Endodermal cell (in vitro differentiated cells): Measurements from ENCODE around the gene S100A14. TPM values are rescaled to one million over a fixed set of nuclear protein-coding genes. Genes with fewer than 3 reads are reported as not detected.

Experiments used
- DNase-seq: peaks from one replicate; pipeline ENCODE4 v3.0.0-alpha.2; 2017
- H3K27ac ChIP-seq: 2 replicates; pipeline ENCODE4 v1.5.1; 2013; ENCODE audit warnings: mild to moderate bottlenecking, low read depth, low read length, moderate library complexity
- H3K27me3 ChIP-seq: 2 replicates; pipeline ENCODE4 v1.6.1; 2013; ENCODE audit warnings: mild to moderate bottlenecking, low read length, moderate library complexity; ENCODE audit not compliant: insufficient read depth, control insufficient read depth, poor library complexity, severe bottlenecking
- H3K36me3 ChIP-seq: 2 replicates; pipeline ENCODE4 v1.7.0; 2013; ENCODE audit warnings: mild to moderate bottlenecking, low read length, moderate library complexity; ENCODE audit not compliant: control insufficient read depth, insufficient read depth
- H3K4me1 ChIP-seq: one replicate; pipeline ENCODE4 v1.7.0; 2013; ENCODE audit warnings: low read length; ENCODE audit not compliant: control insufficient read depth, insufficient read depth
- H3K4me3 ChIP-seq: 2 replicates; pipeline ENCODE4 v1.5.1; 2013; ENCODE audit warnings: mild to moderate bottlenecking, low read length, moderate library complexity
- H3K9ac ChIP-seq: 2 replicates; pipeline ENCODE4 v1.6.1; 2013; ENCODE audit warnings: mild to moderate bottlenecking, low read length, moderate library complexity; ENCODE audit not compliant: poor library complexity, severe bottlenecking; ENCODE audit errors: extremely low read depth
- H3K9me3 ChIP-seq: 2 replicates; pipeline ENCODE4 v1.6.1; 2013; ENCODE audit warnings: mild to moderate bottlenecking, low read length, moderate library complexity; ENCODE audit not compliant: control insufficient read depth
- H3K27ac Mint-ChIP-seq: 2 replicates; pipeline ENCODE4 v1.8.0; 2020; ENCODE audit warnings: mixed read lengths
- H3K27me3 Mint-ChIP-seq: 2 replicates; pipeline ENCODE4 v1.8.0; 2021; ENCODE audit warnings: mild to moderate bottlenecking, mixed read lengths; ENCODE audit not compliant: insufficient read depth
- H3K36me3 Mint-ChIP-seq: 2 replicates; pipeline ENCODE4 v1.8.0; 2020; ENCODE audit warnings: low read depth, mixed read lengths
- H3K4me1 Mint-ChIP-seq: 2 replicates; pipeline ENCODE4 v1.8.0; 2020; ENCODE audit warnings: mixed read lengths
- H3K4me3 Mint-ChIP-seq: 2 replicates; pipeline ENCODE4 v1.8.0; 2020; ENCODE audit warnings: mild to moderate bottlenecking, moderate library complexity, mixed read lengths
- H3K9me3 Mint-ChIP-seq: 2 replicates; pipeline ENCODE4 v1.8.0; 2020; ENCODE audit warnings: mild to moderate bottlenecking, mixed read lengths
- CTCF ChIP-seq: fragments of 200-600 bp; sonication (generic); conservative IDR thresholded peaks from 2 replicates; pipeline ENCODE4 v1.5.0; 2021; ENCODE audit warnings: antibody characterized with exemption, mild to moderate bottlenecking
- WGBS, 2 experiments: methylation state at CpG; one replicate each; pipeline versions ENCODE4 v1.1.5 to v1.1.7; 2013; ENCODE audit warnings: missing lambda C conversion rate in 2 of 2, mixed read lengths in 1 of 2; ENCODE audit not compliant: insufficient coverage in 1 of 2, insufficient read length in 1 of 2; 5-methylcytosine and 5-hydroxymethylcytosine counted together
- total RNA-seq, 2 donors: library from RNA; stranded (reverse); fragmentation: NEBNext Ultra II Directional in 1 of 2; extraction: Animal tissue kit (Norgen Biotek cat#: 25700) in 1 of 2; gene quantifications; 2 replicates in 1 of 2; 3 replicates in 1 of 2; pipeline ENCODE4 v1.2.1, GENCODE V29; 2021

Gene S100A14
- total RNA-seq, 2 donors from 2014 or later: 53.8 to 119 TPM

GRCh38 chr1:153614189-153614900, 1.8 kb downstream of the S100A14 start:
- Mint-ChIP-seq H3K4me1 (peaks cover 54% of the 10 kb centered on the region), H3K36me3 (peaks cover 14% of the 10 kb centered on the region), H3K27ac (no peak overlapping the region), H3K27me3 (peaks cover under 1% of the 10 kb centered on the region), H3K9me3 (no peaks in the 10 kb centered on the region), H3K4me3 (peak overlapping the region; percentile 49)
- Histone ChIP-seq H3K27ac (no peak overlapping the region), H3K4me1 (peaks cover 3% of the 10 kb centered on the region), H3K27me3 (no peaks in the 10 kb centered on the region), H3K4me3 (no peak overlapping the region), H3K36me3 (peaks cover 10% of the 10 kb centered on the region), H3K9ac (no peak overlapping the region), H3K9me3 (no peaks in the 10 kb centered on the region)
- no peak for TF ChIP-seq CTCF
- WGBS, 2 experiments: 92% methylated on average over 2 of the region's 2 CpGs; no CpG with 5 or more reads in 1 of the 2 experiments
- DNase-seq: no peak

GRCh38 chr1:153613406-153613805, 2.7 kb downstream of the S100A14 start:
- Histone ChIP-seq H3K27me3 (no peaks in the 10 kb centered on the region), H3K36me3 (peaks cover 6% of the 10 kb centered on the region), H3K4me3 (peak overlapping the region; percentile 97), H3K27ac (no peak overlapping the region), H3K9me3 (no peaks in the 10 kb centered on the region), H3K4me1 (peaks cover 3% of the 10 kb centered on the region), H3K9ac (peak overlapping the region; percentile 70)
- Mint-ChIP-seq H3K4me1 (peaks cover 64% of the 10 kb centered on the region), H3K4me3 (peak overlapping the region; percentile 79), H3K27me3 (peaks cover 2% of the 10 kb centered on the region), H3K9me3 (no peaks in the 10 kb centered on the region), H3K36me3 (peaks cover 9% of the 10 kb centered on the region), H3K27ac (peak overlapping the region; percentile 84)
- TF ChIP-seq CTCF: no peak
- no peak for DNase-seq
- 85 to 88% methylated on average over 5 of the region's 5 CpGs for WGBS, 2 experiments

GRCh38 chr1:153612755-153613331, 3.3 kb downstream of the S100A14 start, which contains the start of gene S100A16:
Gene S100A16, minus strand, starts transcription at chr1:153613137. Its CDS starts 4,986 bp downstream, at chr1:153608151.
- peaks cover 8% of the 10 kb centered on the region for H3K36me3 Mint-ChIP-seq
- Histone ChIP-seq H3K36me3 (peaks cover 11% of the 10 kb centered on the region), H3K9ac (peak within 1 kb of the TSS; percentile 70), H3K4me1 (peaks cover 3% of the 10 kb centered on the region), H3K27ac (no peak within 1 kb of the TSS), H3K9me3 (no peaks in the 10 kb centered on the region), H3K27me3 (no peaks in the 10 kb centered on the region), H3K4me3 (peak within 1 kb of the TSS; percentile 97)
- H3K4me3 Mint-ChIP-seq: peak within 1 kb of the TSS; percentile 79
- peak within 1 kb of the TSS; percentile 84 for H3K27ac Mint-ChIP-seq
- H3K4me1 Mint-ChIP-seq: peaks cover 65% of the 10 kb centered on the region
- peaks cover 2% of the 10 kb centered on the region for H3K27me3 Mint-ChIP-seq
- no peaks in the 10 kb centered on the region for H3K9me3 Mint-ChIP-seq
- peak; percentile 92 for DNase-seq
- no peak for TF ChIP-seq CTCF
- 0 to 24% methylated on average over 2 to 9 of the region's 9 CpGs for WGBS, 2 experiments
